ENCODE measurements around the gene CDK15.
"Not testable (repeated sequence)": the region's sequence is repeated elsewhere in the genome, so short reads cannot be mapped to it uniquely, and the experiment has no call there.

CDK15 gene

GRCh38 chr2:201821080-201821479, 14.7 kb downstream of the CDK15 start:
- intact Hi-C loops (cut with DNase I) = no loop called here
- no peak for DNase-seq

DNA sequence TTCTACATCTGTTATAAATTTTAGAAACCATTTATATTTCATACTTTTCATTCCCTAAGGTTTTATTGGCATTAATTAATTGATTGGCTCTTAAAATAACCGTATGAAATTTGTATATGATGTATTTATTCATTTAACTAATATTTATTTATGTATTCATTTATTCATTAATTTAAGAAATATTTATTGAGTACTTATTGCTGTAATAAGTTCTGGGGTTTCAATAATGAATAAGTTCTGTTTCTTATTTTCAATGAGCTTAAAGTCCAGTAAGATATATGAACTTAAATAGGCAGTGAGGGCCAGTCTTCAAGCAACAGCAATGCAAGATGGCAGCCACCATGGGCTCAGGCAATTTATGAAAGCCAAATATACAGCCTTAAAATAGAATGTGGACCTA, 17.9 kb downstream of the CDK15 start:
- intact Hi-C loops (cut with DNase I) = no loop called here
- DNase-seq = no peak

DNA sequence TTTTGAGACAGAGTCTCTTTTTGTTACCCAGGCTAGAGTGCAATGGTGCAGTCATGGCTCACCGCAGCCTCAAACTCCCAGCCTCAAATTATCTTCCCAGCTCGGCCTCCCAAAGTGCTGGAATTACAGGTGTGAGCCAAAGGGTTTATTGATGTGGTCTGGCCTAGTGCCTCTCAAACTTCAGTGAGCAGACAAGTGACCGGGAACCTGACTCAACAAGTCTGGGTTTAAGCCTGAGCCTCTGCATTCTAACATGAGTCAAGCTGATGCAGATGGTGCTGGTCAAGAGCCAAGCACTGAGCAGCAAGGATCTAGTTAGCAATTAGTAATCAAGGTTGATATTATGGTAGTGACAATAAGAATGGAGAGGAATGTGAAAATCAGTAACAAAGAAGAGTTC, 21.3 kb downstream of the CDK15 start:
- intact Hi-C loops (cut with DNase I) = no loop called here
- no peak for DNase-seq

- no peak for DNase-seq
- intact Hi-C loops (cut with DNase I) = no loop called here
These were observed 21.9 kb downstream of the CDK15 start for GRCh38 chr2:201828220-201828619.

GRCh38 chr2:201830666-201831065, 24.3 kb downstream of the CDK15 start:
- no peak for DNase-seq
- intact Hi-C loops (cut with DNase I) = no loop called here

DNA sequence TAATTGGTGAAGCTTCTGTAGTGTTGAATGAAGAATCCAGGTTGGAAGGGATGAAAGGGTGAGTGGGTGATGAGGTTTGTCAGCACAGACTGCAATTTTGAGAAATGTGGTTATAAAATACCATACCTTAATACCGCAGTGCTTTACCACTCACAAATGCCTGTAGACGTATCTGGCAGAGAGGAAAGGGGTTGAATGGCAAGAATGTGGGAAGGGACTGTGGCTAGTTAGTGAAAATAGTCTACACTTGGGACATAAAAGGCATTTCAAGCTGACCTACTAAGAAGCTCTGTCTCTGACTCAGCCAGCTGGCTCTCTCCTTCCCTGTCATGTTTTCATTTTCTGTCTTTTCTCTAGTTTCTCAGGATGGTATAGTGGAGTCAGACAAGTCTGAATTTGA, 25.1 kb downstream of the CDK15 start:
- intact Hi-C loops (cut with DNase I) = no loop called here

DNA sequence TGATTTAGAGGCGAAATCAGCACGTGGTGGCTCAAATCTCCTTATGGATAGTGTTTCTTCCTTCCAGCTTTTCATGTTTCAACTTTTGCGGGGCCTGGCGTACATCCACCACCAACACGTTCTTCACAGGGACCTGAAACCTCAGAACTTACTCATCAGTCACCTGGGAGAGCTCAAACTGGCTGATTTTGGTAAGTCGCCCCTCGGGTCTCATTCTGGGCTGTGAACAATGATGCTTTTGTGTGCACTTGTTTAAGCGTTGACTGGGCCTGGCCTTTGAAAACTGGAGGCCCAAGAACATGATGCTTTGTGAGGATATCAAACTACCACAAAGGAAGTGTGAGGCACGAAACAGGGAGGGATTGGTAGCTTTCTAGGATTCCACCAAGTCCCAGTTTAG, 27.4 kb downstream of the CDK15 start:
- DNase-seq = no peak
- intact Hi-C loops (cut with DNase I) = no loop called here

More for the DNA sequence above, 25.1 kb downstream of the CDK15 start:
- DNase-seq = no peak

DNA sequence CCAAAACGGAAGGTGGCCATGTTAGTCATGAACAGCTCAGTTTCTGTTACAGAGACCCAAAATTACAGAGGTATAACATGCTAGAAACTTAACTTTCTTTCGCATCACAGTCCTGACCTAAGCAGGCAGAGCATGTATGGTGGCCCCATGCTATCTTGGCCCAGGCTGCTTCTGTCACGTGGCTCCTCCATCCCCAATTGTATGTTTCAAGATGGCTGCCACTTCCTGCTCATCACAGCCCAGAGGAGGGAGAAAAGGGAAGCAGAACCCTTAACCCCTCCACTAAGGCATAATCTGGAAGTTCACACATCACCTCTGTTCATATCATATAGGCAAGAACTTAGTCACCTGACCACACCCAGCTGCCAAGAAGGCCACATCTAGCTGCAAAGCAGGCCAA, 28.7 kb downstream of the CDK15 start:
- no peak for DNase-seq
- intact Hi-C loops (cut with DNase I) = no loop called here

DNA sequence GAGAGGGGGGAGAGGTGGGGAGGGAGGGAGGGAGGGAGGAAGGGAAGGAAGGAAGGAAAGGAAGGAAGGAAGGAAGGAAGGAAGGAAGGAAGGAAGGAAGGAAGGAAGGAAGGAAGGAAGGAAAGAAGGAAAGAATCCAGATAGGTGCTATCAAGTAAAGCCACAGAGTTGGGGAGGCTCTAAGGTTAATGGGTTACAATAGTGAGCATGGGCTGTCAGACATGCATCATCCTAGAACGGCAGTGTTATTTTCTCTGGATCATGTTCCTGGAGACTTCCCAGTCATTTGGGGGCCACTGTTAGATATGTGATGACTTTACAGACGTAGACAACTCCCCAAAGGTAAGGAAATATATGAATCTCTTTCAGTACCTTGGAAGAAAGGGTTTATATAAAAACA, 31.1 kb downstream of the CDK15 start:
- intact Hi-C loops (cut with DNase I) = no loop called here
- DNase-seq = no peak

DNA sequence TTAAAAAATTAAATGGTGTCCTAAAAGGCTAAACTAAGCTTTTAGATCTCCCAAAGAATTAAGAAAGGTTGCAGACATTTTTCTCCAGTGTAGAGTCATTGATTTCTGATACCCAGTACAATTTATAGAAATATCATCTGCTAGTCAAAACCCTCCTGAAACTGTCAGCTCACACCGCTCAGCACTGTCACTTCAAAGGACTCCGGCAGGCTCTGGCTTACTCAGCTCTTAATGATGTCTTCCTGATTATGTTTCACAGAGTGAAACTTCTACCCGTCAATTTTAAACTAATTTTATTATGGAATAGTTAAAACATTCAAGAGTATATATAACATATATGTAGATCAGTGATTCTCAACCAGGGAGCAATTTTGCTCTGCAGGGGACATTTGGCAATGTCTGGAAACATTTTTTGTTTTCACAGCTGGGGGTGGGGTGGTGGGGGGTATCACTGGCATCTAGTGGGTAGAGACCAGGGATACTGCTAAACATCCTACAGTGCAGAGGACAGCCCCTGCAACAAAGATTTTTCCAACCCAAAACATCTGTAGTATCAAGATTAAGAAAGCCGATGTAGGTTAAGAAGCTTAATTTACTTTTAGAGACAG, 31.6 kb downstream of the CDK15 start:
- intact Hi-C loops (cut with DNase I) = no loop called here
- DNase-seq = no peak

DNA sequence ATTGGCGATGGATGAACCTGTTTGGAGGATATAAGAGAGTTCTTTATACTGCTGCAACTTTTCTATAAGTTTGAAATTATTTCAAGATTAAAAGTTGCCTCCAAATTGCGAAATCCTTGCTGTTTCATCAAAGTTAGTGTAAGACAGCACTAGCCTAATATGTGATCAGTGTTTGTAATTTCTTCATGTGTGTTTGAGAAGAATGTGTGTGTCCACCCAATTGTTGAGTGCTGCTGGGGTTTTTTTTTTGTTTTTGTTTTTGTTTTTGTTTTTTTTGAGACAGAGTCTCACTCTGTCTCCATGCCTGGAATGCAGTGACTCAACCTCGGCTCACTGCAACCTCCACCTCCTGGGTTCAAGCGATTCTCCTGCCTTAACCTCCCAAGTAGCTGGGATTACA, 33.4 kb downstream of the CDK15 start:
- DNase-seq = no peak

DNA sequence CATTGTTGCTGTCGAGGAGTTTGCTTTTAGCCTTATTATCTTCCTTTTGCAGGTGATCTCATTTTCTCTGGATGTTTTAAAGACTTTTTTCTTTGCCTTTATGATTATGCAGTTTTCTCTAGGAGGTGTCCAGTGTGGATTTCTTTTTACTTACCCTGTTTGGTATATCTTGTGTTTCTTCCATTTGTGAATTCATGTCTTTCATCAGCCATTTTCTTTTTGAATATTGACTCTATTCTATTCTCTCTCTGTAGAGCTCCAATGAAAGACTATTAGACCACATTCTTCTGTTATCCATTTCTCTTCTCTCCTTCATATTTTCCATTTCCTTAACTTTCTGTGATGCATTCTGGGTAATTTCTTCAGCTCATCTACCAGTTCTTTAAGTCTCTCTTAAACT, 34.4 kb downstream of the CDK15 start:
- intact Hi-C loops (cut with DNase I) = no loop called here
- no peak for DNase-seq

More for the DNA sequence above, 33.4 kb downstream of the CDK15 start:
- intact Hi-C loops (cut with DNase I) = no loop called here

DNA sequence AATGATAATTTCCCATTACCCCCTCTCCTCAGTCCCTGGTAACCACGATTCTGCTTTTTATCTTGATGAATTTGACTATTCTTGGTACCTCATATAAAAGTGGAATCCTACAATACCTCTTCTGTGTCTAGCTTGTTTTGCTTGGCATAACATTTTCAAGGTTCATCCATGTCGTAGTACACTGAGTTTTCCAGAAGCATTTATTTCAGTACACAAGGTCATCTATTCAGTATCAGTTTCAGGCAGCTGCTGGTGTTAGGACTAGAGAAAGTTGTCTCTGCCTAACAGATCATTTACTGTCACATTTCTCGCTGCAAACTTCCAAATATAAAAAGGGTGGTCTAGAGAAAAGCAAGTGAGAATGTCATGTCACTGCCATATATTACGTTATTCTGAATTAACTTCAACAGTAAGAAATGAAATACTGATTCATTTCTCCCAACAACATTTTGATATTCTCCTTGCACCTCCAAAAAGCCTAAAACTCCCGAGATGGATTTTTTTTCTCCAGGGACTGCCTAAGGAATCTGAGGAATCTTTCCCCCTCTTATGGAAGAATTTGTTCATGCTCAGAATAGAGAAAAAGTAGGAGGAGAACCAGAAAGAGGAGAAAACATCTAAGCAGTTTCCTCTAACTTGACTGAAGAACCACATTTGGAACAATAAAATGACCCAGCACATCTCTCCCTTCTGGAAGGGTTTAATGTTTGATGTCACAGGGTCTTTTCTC, 36.0 kb downstream of the CDK15 start:
- intact Hi-C loops (cut with DNase I) = no loop called here
- DNase-seq = no peak

DNA sequence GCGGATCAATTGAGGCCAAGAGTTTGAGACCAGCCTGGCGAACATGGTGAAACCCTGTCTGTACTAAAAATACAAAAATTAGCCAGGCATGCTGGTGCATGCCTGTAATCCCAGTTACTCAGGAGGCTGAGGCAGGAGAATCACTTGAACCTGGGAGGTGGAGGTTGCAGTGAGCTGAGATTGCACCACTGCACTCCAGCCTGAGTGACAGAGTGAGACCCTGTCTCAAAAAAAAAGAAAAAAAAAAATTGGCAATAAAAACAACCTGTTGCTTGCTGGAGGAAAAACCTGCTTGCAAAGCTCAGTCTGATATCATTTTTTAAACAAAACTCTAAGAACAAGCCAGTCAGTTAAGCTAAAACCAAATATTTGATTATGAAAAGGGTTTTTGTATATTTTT, 38.6 kb downstream of the CDK15 start:
- intact Hi-C loops (cut with DNase I); DNase-seq: not testable (repeated sequence)

GRCh38 chr2:201847481-201847880, 41.1 kb downstream of the CDK15 start:
- no peak for DNase-seq
- intact Hi-C loops (cut with DNase I) = no loop called here

GRCh38 chr2:201852462-201852861, 46.1 kb downstream of the CDK15 start:
- no peak for DNase-seq
- intact Hi-C loops (cut with DNase I) = no loop called here

DNA sequence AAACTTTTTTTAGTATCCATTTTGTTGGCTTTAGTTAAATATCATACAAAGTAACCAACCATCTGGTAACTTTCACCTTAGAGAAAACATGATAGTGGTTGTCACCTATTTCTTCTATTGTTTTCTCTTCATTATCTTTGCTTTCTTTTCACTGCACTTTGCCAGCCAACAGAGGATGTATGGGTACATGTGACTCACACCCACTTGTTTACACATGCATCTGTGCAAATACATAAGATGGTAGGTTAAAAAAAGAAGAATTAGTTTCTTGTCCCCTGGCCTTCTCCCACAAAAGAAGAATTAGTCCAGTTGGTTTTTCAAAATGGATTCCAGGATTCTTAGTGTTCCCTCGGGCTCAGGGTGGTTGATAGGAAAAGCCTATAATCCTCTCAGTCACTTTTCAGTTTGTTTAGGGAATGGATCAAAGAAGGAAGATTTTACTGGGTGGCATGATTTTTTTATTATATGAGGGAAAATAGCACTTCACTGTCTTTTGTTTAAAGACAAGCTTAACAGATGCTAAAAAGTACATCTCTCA, 46.6 kb downstream of the CDK15 start:
- no peak for DNase-seq
- intact Hi-C loops (cut with DNase I) = no loop called here

- intact Hi-C loops (cut with DNase I) = no loop called here
- DNase-seq = no peak
These were observed 48.0 kb downstream of the CDK15 start for GRCh38 chr2:201854221-201854801.

DNA sequence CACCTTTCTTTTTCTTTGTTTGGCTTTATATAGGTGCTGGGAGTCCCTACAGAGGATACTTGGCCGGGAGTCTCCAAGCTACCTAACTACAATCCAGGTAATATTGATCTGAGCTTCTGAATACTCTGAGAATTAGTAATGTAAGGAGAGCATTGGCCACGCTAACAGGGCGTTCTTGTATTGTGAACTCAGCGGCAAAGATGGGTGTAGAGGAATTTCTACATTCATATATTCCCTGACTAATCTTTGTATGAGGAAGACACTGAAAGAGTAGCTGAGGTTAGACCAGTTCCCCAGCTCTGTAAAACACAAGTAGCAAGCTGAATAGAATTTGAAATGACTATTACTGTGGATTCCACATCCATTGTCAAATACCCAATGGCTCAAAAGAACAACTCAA, 48.5 kb downstream of the CDK15 start:
- DNase-seq = no peak
- intact Hi-C loops (cut with DNase I) = no loop called here

GRCh38 chr2:201855356-201855755, 49.0 kb downstream of the CDK15 start:
- intact Hi-C loops (cut with DNase I) = no loop called here
- DNase-seq = no peak

GRCh38 chr2:201857326-201857725, 51.0 kb downstream of the CDK15 start:
- no peak for DNase-seq
- intact Hi-C loops (cut with DNase I) = no loop called here
